Activated CD4-positive, CD25-positive, alpha-beta regulatory T cell treated with anti-CD3 and anti-CD28 coated beads, Interleukin-2, amount 50 U/mL, for 24 hours (primary cell): ENCODE data around the gene CDON.

Experiments
- ATAC-seq, 2 donors: fragments of 150-1000 bp; cut with Tn5 transposase; one replicate each; pipeline ENCODE4 v1.10.0; 2021; ENCODE audit warnings: mild to moderate bottlenecking in 1 of 2, moderate library complexity in 1 of 2

The CDON gene

DNA sequence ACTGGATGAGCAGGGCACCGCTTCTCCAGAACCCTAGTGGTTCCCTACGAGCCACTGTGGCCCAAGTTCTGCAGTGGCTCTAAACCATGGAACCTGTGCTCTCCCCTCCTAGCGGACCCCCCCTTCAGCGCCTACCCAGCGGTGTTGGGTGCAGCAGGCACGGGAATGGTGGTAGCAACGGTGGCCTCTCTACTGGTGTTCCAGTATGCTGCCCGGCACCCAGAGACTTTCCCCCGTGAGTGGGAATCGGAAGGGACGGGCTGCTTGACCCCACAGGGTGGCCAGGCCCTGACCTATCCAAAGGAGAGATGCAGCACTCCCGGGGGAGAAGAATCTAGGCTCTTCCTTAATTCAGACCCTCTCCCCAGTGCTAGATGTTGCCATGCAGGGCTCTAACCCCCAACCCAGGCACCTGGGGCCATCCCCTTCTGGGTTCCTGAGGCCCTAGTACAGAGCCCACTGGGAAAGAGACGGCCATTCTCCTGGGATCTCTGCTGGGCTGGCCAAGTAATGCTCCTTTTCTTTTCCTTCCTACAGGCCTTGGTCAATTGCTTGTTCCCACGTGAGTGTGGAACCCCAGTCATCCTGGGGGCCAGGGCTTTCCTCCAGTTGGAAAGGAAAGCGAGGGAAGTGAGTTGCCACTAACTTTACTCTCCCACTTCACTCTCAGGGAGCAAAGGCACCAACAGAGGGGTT, 107.6 kb downstream of the CDON start:
- ATAC-seq = no peak

DNA sequence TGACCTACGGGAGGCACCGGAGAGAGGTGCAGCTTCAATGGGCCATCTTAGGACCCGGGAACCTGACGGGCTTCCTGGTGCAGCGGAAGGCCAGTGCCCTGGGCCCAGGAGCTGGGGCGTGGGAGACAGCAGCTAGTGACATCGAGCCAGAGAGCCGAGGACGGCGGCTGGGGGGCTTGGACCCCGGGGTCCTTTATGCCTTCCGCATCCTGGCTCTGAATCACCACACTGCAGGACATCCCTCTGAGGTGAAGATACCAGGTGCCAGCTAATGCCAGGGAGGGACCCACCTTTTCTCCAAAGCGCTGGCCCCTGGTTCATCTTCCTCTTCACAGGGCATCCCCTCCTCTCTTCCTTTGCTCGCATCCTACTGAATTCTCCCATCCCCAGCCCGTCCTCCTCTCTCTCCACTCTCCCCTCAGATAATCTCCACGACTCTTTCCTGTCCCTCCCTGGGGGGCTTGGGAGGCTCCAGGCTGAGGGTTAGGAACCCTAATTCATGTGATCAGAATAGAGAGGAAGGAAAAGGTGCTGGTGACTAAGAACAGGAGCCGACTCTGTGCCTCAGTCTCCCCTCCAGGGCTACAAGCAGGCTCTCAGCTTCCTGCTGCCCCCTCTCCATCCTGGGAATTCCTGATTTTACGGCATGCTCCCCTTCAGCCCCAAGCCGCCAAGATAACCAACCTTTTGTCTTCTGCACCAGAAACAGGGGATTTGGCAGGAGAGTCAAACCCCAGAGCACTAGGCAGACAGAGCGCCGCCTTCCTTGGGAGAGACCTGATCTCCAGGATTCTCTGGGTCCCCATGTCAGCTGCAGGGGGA, 108.3 kb downstream of the CDON start:
- ATAC-seq = no peak

DNA sequence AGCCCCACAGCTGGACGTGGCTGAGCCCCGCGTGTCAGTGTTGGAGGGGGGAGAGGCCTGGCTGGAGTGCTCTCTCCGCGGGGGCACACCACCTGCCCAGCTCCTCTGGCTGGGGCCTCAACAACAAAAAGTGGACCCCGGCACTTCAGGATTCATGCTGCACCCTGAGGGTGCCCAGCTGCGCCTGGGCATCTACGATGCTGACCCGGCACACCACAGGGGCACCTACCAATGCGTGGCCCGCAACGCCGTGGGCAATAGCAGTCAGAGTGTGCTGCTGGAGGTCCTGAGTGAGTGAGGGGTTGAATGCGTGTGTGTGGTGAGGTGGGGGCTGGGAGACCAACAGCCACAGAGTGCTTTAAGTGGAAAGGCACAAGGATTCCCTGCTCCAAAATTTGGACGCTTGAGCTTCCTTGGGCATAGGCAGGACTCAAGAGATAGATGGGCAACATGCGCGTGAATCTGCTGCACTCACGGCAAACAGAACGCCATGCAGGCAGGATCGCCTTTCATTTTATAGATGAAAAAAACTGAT, 109.2 kb downstream of the CDON start:
- no peak for ATAC-seq

DNA sequence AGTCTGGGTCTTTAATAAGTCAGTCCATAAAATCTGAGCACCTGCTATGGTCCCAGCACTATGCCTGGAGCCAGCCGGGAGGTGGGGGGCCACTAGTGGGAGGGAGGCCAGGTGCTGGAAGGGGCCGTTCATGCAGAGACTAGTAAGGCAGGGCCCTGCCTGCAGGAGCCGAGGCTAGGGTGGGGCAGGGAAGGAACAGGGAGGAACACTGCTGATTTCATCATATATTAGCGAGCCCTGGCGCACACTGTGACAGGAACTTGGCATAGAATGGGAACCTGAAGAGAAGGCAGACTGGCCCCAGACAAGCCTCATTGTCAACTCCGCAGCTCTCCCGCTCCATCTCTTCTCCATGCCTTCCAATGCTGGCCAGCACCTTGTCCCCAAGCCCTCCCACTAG, 109.7 kb downstream of the CDON start:
- ATAC-seq = no peak

DNA sequence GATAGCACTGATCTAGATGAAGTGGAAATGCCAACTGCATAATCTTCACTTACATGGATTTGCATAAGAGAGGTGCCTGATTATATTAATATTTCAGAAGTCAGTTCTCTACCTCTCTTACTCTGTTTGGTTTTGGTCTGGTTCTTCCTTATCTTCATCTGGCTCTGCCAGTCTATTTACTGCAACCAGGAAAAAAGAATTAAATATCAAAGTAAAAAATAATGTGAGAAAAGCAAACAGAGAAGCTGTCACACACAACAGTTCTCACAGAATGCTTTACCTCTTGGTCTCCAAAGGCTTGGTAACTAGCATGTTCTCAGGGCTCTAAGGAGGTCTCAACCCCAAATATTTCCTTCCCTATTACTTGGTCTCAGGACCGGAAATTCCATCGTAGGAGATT, 110.1 kb downstream of the CDON start:
- no peak for ATAC-seq

DNA sequence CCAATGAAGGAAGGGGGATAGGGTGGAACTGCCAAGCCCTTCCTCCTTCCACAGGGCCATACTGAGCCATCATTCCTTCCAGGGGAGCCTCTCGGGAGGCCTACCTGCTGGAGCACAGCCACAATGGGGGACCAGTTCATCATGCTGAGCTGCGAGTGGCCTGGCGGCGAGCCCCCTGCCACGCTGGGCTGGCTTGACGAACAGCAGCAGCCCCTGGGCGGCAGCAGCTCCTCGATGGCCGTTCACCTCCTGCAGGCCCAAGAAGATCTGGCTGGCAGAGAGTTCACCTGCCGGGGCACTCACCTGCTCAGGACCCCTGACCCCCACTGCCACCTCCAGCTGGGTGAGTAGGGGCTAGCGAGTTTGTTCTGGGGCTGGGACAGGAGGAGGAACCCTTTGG, 110.9 kb downstream of the CDON start:
- no peak for ATAC-seq

DNA sequence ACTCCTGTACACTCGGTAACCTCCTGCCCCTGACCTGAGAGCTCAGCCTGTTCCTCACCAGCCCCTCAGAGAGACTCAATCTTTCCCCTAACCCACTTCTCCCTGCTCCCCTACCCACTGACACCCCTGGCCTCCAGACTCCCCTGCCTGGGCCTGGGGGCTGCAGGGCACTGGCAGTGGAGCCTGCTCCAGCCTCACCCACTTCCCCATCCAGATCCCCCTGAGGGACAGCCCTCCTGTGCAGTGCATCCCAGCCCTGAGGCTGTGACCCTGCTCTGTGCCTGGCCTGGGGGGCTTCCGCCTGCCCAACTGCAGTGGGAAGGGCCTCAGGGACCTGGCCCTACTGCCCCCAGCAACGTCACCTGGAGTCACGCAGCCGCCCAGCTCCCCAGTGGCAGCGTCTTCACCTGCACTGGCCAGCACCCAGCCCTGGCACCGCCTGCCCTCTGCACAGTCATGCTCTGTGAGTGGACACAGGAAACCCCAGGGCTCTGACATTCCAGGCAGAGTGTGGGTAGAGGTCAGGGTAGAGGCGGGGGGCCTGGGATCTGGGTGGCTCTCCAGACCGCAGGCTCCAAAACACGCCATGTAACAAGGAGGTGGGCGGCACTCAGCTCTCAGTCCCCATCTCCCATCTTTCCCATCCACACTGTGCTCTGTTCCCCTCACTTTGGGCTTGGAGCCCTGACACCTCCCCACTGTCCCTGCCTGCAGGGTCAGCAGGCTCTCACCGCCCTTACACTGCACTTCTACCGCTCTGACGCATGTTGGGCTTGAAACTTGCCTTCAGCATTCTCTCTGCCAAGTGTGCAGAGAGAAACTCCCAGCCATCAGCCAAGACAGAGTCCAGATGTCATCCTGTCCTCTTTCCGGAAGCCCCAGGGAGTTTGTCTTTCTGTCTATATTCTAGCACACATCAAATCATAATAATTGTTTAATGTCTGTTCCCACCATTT, 111.7 kb downstream of the CDON start:
- no peak for ATAC-seq

DNA sequence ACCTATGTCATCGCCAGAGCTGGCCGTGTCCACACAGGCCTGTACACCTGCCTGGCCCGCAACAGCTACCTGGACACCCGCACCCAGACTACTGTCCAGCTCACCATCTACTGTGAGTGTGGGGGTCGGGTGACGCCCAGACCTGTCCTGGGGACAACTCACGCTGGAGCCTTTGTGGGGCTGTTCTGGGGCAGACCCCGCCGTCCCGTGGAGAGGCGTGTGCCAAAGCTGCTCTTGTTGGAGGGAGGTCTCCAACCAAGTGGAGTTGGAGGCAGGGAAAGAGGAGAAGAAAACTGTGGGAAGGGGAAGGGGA, 112.5 kb downstream of the CDON start:
- ATAC-seq = no peak

DNA sequence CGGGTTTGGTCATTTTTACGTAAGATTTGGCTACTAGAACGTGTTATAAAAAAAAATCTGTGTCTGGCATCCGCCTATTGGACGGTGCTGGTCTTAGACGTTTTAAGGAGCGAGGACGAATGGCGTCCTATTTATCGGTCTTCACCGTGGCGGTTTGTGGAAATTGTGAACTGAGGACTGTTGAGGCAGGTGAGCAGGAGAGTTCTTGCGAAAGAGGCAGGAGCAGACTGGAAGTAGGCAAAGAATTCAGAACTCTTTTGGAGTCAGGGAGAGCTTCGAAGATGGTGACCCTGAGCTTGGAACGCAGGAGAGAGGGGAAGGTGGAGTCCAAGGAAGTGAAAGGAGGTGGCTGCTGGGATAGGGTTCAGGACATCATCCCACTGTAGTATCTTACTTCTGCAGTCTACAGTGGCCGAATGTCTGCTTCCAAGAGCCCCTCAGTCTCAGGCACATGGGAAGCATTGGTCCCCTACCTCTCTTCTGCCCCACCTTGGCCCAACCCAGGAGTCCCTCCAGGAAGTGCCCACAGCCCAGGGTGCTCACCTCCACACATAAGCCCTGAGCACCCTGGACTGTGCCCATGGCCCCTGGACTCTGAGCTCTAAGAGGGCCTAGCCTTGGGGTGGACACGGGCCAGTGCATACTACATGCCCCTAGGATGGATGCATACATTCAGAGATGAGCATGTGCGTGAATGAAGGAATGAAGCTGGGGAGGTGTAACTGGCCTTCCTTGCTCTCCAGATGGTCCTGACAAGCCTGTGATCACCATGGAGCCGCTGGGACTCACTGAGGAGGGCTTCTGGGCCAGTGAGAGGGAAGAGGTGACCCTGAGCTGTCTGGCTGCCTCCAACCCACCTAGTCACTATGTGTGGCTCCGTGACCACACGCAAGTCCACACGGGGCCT, 113.1 kb downstream of the CDON start:
- ATAC-seq = no peak

DNA sequence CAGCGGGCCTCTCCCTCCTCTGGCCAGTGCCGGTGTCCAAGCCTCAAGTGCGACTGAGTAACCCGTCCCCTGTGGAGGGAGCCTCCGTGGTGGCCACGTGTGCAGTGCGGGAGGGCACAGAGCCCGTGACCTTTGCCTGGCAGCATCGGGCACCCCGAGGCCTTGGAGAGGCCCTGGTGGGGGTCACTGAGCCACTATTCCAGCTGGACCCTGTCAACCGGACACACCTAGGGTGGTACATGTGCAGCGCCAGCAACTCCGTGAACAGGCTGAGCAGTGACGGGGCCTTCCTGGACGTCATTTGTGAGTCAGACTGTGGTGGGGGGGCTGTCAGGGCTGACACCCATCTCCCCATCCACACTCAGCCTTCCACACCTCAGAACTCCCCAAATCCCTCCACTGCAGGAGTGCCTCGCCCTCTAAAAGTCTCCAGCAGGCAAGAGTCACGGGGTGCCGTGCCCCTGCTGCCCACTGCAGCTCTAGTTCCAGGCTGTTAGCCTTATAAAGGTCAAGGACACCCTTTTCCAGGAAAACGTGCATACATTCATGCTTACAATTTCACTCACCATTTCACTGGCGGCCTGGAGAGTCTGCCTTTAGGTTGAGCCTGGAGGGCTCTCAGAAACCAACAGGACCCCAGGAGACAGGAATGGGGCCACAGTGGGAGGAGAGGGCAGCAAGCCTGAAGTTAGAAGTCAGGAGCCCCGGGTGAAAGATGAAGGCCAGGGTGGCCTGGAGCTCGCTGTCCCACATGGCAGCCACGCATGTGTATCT, 114.2 kb downstream of the CDON start:
- no peak for ATAC-seq

DNA sequence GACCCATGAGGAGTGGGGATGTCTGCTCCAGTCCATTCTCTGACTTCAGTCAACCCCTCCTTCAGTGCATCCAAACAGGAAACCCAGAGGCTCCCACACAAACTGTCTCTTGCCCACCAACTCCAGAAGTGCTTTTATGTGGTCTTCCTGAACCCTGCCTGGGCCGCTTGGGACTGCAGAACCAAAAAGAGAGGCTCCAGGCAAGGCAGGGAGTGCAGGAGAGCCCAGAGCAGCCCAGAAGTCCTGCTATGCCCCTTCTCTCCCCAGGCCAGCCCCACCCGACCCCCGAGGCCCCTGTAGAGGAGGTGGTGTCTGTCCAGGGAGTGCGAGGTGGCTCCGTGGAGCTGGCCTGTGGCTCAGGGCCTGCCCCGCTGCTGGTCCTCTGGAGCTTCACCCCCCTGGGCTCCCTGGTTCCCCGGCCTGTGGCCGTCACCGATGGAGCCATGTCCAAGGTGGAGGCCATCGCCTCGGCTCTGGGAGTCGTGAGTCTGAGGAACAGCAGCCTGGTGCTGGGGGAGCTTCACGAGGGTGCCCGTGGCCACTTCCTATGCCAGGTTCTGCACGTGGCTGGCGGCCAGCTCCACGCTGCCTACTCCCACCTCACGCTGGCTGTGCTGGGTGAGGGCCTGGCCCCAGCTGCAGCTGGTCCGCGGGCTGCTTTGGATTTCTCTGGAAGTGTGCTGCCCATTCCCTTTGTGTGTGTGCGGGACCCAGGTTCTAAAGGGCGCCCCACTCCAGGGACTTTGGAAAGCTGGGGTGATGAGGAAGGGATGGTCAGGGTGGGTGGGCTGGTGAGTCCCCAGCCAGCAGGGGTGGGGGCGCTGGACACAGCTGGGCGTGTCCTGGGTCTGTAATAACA, 115.0 kb downstream of the CDON start:
- no peak for ATAC-seq

DNA sequence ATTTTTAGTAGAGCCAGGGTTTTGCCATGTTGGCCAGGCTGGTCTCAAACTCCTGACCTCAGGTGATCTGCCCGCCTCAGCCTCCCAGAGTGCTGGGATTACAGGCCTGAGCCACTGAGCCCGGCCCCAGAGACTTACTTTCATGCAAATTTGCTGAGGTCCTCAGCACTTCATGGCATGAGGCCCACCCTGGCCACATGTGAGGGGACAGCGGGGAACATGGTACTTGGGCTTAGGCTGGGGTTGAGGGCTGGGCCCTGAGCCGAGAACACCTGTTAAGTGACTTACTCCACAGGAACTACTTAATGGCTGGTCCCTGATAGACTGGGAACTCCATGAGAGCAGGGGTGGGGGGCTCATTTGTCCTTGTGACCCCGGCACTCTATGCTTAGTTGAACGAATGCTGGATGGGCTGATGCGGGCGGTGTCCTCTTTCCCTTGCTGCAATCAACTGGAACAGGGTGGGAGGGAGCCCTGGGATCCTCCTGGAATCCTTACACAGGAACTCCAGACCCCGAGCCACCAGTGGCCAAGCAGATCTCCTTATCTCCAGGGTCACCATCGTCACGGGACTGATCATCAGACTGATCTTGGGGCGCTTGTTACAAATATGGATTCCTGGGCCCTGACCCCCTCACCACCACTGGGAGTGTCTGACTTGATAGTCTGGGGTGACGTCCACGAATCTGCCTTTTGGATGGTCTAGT, 115.8 kb downstream of the CDON start:
- ATAC-seq = no peak

DNA sequence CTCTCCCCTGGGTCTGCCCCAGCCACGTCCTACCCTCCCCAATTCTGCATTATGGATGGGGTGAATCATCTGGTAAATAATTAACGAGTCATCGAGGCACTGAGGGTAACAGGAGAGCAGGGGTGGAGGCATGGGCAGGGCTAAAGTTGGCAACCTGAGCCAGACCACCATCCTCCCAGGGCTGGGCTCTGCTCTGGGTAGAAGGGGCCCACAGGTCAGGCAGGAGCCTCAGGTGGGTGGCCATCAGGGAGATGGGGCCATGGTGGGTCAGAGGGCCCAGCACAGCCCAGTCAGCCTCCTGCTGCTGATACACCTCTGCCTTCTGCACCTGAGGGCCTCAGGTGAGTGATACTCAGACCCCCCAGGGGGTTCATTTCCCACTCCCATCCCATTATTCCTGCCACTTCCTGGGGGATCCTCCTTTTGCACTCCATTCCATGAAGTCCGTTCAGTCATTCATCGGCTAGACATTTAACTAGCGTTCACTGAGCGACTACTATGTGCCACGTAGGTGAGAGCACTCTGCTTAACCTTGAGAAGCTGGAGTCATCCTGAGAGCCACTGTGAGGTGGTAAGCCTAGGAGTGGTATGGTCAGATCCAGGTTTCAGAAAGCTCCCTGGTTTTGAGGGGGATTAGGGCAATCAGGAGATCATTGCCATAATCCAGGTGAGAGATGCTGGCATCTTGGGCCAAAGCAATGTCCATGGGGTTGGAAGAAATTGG, 116.7 kb downstream of the CDON start, which contains the start of gene VSIG10L2:
VSIG10L2 (plus strand) TSS at position 248 of the 724 bp plus-strand sequence; CDS start at position 260, 12 bp downstream.
- no peak for ATAC-seq

DNA sequence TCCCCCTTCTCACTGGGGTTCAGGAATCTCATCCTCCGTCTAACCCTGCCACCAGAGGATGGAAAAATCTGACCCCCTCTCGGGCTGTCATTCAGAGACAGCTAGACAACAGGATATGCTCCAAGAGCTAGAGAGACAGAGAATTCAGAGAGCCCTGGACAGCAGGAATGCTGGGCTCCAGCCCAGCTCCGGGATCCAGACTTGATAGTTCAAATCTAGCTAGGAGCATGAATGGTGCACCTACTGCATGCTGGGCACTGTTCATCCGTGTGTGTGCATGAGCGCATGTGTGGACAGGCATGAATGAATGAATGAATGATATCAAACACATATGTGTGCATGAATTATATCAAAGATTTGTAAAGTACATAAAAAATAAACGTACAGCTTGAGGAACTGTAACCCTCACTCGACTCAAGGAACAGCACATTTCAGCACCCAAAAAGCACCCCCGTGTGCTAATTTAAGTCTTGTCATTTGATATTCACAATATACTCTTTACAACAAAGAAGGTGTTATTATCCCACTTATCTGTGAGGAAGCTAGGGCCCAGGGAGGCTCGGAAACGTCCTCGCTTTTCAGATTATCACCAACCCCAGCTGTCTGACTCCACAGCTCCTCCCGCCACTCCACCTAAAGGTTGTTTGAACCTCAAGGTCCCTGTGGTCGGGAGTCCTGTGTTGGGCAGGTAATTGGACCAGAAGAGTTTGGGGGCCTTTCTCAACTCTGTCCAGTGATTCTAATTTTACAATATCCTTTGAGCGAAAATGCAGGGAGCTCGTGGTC, 117.5 kb downstream of the CDON start:
- ATAC-seq = no peak

DNA sequence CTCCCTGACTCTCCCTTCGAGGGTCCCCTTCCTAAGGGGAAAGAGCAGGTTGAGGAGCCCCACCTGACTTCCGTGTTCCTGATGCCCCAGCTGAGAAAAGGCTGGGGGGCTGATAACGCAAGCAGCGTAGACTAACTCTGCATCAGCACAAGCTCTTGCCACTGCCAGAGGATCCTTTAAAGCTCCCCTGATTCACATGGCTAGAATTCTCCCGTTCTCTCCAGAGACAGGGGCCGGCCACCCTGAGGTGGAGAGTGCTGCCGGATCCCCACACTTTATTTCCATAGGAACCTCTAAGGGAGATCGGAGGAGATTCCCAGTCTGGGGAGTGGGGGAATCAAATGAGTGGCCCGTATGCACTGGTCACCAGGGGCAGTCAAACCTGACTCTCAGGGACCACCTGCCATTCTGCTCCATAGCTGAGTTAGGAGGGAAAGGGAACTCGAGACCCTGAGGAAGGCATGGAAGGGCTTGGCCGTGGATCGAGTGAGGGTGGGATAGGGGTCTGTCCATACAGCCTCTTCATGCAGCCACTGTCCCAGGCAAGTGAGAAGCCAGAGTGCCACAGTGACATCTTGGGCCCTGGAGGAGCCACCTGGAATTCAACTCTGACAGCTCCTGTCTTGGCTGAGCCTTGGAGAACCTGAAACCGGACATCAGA, 118.2 kb downstream of the CDON start:
- no peak for ATAC-seq

DNA sequence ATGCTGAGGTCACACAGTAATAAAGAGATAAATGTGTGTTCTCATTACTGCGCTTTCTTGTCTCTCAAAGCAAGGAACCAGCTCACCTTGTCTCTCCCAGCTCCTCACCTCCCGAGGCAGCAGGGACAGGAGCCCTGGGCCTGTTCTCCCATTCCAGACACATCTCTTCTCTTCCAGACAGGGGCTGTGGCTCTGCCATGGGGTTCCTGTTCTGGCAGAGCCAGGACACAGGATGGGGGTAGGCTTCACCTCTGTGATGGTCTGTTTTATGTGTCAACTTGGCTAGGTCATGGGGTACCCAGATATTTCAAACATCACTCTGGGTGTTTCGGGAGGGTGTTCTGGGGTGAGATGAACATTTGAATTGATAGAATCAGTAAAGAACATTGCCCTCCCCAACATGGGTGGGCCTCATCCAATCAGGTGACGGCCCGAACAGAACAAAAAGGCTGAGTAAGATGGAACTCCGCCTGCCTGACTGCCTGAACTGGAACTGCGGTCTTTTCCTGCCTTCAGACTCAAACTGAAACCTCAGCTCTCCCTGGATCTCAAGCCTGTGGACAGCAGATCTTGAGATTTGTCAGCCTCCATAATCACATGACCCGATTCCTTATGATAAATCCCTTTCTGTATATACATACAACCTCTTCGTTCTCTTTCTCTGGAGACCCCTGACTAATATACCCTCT, 118.9 kb downstream of the CDON start:
- ATAC-seq = no peak
